ENCODE data around the gene NOTCH1. TPM values are rescaled to one million over a fixed set of nuclear protein-coding genes. Genes with fewer than 3 reads are reported as not detected.

The NOTCH1 gene
- total RNA-seq, 2 experiments from 2014 or later = 17.6 to 17.9 TPM

- Histone ChIP-seq H3K79me2 (ENCODE audit: insufficient read depth, low read depth, low read length) (no peaks in the 10 kb centered on the region), H3K9me3 (ENCODE audit: low read length) (no peaks in the 10 kb centered on the region), H3K36me3 (ENCODE audit: insufficient read depth, low read length) (peaks cover 23% of the 10 kb centered on the region; the same call in 1 of the 2 replicates), H2AFZ (ENCODE audit: low read length) (no peak overlapping the region), H3K27ac (ENCODE audit: low read depth, low read length, poor library complexity, severe bottlenecking) (no peak overlapping the region), H4K20me1 (ENCODE audit: insufficient read depth, low read length) (peaks cover 1% of the 10 kb centered on the region; the same call in 1 of the 2 replicates), H3K4me3 (ENCODE audit: low read depth, low read length, poor library complexity, severe bottlenecking) (peak overlapping the region; percentile 27), H3K4me1 (ENCODE audit: insufficient read depth, low read length, poor library complexity, severe bottlenecking) (peaks cover 41% of the 10 kb centered on the region), H3K4me2 (ENCODE audit: low read length) (peak overlapping the region; percentile 54; the same call in 1 of the 2 replicates), H3K9me2 (ENCODE audit: insufficient read depth, low read length) (no peaks in the 10 kb centered on the region)
- no TSS peak for BruUV-seq (replicated peaks)
- ChIA-PET POLR2A (interaction anchor here (0.7 kb wide), 1 partner anchor 18 kb away, joined by 3 read pairs; no protein-coding TSS in a partner anchor), CTCF (ENCODE audit: unreplicated experiment) (no interaction called here)
- no peak for DNase-seq (ENCODE audit: low spot score)
- intact Hi-C loops (cut with micrococcal nuclease; ENCODE audit: unreplicated experiment) = no loop called here
- TF ChIP-seq CTCF (conservative IDR thresholded peaks at IDR 0.05; ENCODE audit: low read length) = no peak
- no peak for TF ChIP-seq EZH2phosphoT487 (IDR thresholded peaks at IDR 0.05; ENCODE audit: borderline replicate concordance, low read depth, low read length)
Measured at GRCh38 chr9:136537896-136538598, 7.8 kb downstream of the NOTCH1 start.

DNA sequence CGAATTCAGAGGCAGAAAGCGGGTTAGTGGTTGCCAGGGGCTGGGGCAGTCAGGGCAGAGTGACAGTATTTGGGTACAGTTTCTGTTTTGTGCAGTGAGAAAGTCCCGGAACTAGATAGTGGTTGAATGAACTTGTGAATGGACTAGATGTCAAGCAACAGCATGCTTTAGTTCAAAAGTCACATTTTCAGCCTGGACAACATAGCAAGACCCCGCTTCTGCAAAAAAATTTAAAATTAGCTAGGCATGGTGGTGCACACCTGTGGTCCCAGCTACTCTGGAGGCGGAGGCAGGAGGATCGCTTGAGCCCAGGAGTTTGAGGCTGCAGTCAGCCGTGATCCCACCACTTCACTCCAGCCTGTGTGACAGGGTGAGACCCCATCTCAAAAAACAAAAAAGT, 8.4 kb downstream of the NOTCH1 start:
- Histone ChIP-seq H3K9me2 (ENCODE audit: insufficient read depth, low read length) (no peaks in the 10 kb centered on the region), H3K36me3 (ENCODE audit: insufficient read depth, low read length) (peaks cover 23% of the 10 kb centered on the region; the same call in 1 of the 2 replicates), H4K20me1 (ENCODE audit: insufficient read depth, low read length) (peaks cover 5% of the 10 kb centered on the region; the same call in 1 of the 2 replicates), H2AFZ (ENCODE audit: low read length) (no peak overlapping the region), H3K4me3 (ENCODE audit: low read depth, low read length, poor library complexity, severe bottlenecking) (no peak overlapping the region), H3K9me3 (ENCODE audit: low read length) (no peaks in the 10 kb centered on the region), H3K79me2 (ENCODE audit: insufficient read depth, low read depth, low read length) (no peaks in the 10 kb centered on the region), H3K4me2 (ENCODE audit: low read length) (no peak overlapping the region), H3K27ac (ENCODE audit: low read depth, low read length, poor library complexity, severe bottlenecking) (no peak overlapping the region), H3K4me1 (ENCODE audit: insufficient read depth, low read length, poor library complexity, severe bottlenecking) (peaks cover 42% of the 10 kb centered on the region)
- CTCF ChIA-PET (ENCODE audit: unreplicated experiment) = no interaction called here
- POLR2A ChIA-PET = no interaction called here
- intact Hi-C loops (cut with micrococcal nuclease; ENCODE audit: unreplicated experiment) = no loop called here
- TF ChIP-seq CTCF (conservative IDR thresholded peaks at IDR 0.05; ENCODE audit: low read length) = no peak
- no peak for DNase-seq (ENCODE audit: low spot score)
- BruUV-seq (replicated peaks) = no TSS peak

- H3K4me3 ChIP-seq (ENCODE audit: low read depth, low read length, poor library complexity, severe bottlenecking) = no peak overlapping the region
- peaks cover 5% of the 10 kb centered on the region; the same call in 1 of the 2 replicates for H4K20me1 ChIP-seq (ENCODE audit: insufficient read depth, low read length)
- TF ChIP-seq CTCF (conservative IDR thresholded peaks at IDR 0.05; ENCODE audit: low read length) (peak; percentile 59), EZH2phosphoT487 (IDR thresholded peaks at IDR 0.05; ENCODE audit: borderline replicate concordance, low read depth, low read length) (no peak)
- POLR2A ChIA-PET = no interaction called here
- no peaks in the 10 kb centered on the region for H3K9me3 ChIP-seq (ENCODE audit: low read length)
- no peak overlapping the region for H3K27ac ChIP-seq (ENCODE audit: low read depth, low read length, poor library complexity, severe bottlenecking)
- BruUV-seq (replicated peaks) = no TSS peak
- H3K36me3 ChIP-seq (ENCODE audit: insufficient read depth, low read length) = peaks cover 23% of the 10 kb centered on the region; the same call in 1 of the 2 replicates
- H3K4me2 ChIP-seq (ENCODE audit: low read length) = no peak overlapping the region
- CTCF ChIA-PET (ENCODE audit: unreplicated experiment) = no interaction called here
- no peaks in the 10 kb centered on the region for H3K79me2 ChIP-seq (ENCODE audit: insufficient read depth, low read depth, low read length)
- H2AFZ ChIP-seq (ENCODE audit: low read length) = no peak overlapping the region
- H3K9me2 ChIP-seq (ENCODE audit: insufficient read depth, low read length) = no peaks in the 10 kb centered on the region
- no peak for DNase-seq (ENCODE audit: low spot score)
- intact Hi-C loops (cut with micrococcal nuclease; ENCODE audit: unreplicated experiment) = no loop called here
- H3K4me1 ChIP-seq (ENCODE audit: insufficient read depth, low read length, poor library complexity, severe bottlenecking) = peaks cover 42% of the 10 kb centered on the region
Measured at GRCh38 chr9:136536721-136537241, 9.1 kb downstream of the NOTCH1 start.
